ENCODE data around the gene PDCD2L.

DNA sequence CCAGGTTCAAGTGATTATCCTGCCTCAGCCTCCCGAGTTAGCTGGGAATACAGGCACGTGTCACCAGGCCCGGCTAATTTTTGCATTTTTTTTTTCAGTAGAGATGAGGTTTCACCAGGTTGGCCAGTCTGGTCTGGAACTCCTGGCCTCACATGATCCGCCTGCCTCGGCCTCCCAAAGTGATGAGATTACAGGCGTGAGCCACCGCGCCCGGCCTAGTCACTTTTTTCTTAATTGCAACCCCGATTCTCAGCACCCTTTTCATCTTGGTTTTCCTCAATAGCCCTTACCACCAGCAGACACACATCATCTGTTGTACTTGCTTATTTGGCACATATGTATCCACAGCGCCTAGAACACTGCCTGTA is 39.8 kb upstream of the PDCD2L start:
- TF ChIP-seq POLR2AphosphoS5 (IDR thresholded peaks at IDR 0.05; ENCODE audit: low read depth, low read length) (no peak), SMC3 (IDR thresholded peaks at IDR 0.05; ENCODE audit: low read depth, low read length) (no peak), JUND (IDR thresholded peaks at IDR 0.05) (no peak), GABPA (IDR thresholded peaks at IDR 0.05; ENCODE audit: low read depth) (no peak), RAD21 (IDR thresholded peaks at IDR 0.05; ENCODE audit: low read length) (no peak), NFIC (IDR thresholded peaks at IDR 0.05; ENCODE audit: borderline replicate concordance) (no peak), TCF12 (IDR thresholded peaks at IDR 0.05) (no peak), NRF1 (IDR thresholded peaks at IDR 0.05; ENCODE audit: low read depth, low read length) (no peak)
- TF ChIP-seq, protein P1, sequence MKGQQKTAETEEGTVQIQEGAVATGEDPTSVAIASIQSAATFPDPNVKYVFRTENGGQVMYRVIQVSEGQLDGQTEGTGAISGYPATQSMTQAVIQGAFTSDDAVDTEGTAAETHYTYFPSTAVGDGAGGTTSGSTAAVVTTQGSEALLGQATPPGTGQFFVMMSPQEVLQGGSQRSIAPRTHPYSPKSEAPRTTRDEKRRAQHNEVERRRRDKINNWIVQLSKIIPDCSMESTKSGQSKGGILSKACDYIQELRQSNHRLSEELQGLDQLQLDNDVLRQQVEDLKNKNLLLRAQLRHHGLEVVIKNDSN (IDR thresholded peaks at IDR 0.05; ENCODE audit: borderline replicate concordance, low read depth), result no peak

Data from SK-N-SH (cell line).